K562 (cell line): ENCODE measurements around the gene SASH3. TPM values are rescaled to one million over a fixed set of nuclear protein-coding genes. Genes with fewer than 3 reads are reported as not detected.

Experiments
- CBFA2T2 ChIP-seq: fragments of 450-650 bp; conservative IDR thresholded peaks from 2 replicates; pipeline ENCODE4 v1.6.1; 2017; ENCODE audit warnings: mild to moderate bottlenecking
- CBFA2T3 ChIP-seq: fragments of 450-650 bp; IDR thresholded peaks from 2 replicates; pipeline ENCODE4 v1.6.1; 2017
- CTBP1 ChIP-seq: fragments of 450-650 bp; IDR thresholded peaks from 2 replicates; pipeline ENCODE4 v1.6.1; 2016; ENCODE audit warnings: borderline replicate concordance
- FOXJ2 ChIP-seq: fragments of 200-800 bp; sonication (Bioruptor generic); IDR thresholded peaks from 2 replicates; pipeline ENCODE4 v1.6.1; 2016; ENCODE audit warnings: missing genetic modification characterization, missing compliant biosample characterization
- FOXP1 ChIP-seq: sonication (generic); formaldehyde crosslinking; IDR thresholded peaks from 2 replicates; pipeline ENCODE4 v1.8.0; 2022; ENCODE audit warnings: mild to moderate bottlenecking, missing genetic modification reagents
- GTF2A2 ChIP-seq: IDR thresholded peaks from 2 replicates; pipeline ENCODE4 v1.6.1; 2016; ENCODE audit warnings: mild to moderate bottlenecking, missing genetic modification characterization, missing compliant biosample characterization
- HLTF ChIP-seq: fragments of 450-650 bp; IDR thresholded peaks from 2 replicates; pipeline ENCODE4 v1.6.1; 2016
- KDM2B ChIP-seq: fragments of 250-450 bp; sonication (Bioruptor Pico); IDR thresholded peaks from 2 replicates; pipeline ENCODE4 v1.8.0; 2021; ENCODE audit warnings: mild to moderate bottlenecking, moderate library complexity
- L3MBTL2 ChIP-seq: fragments of 450-650 bp; IDR thresholded peaks from 2 replicates; pipeline ENCODE4 v1.6.1; 2016; ENCODE audit warnings: mild to moderate bottlenecking, moderate library complexity
- MEIS2 ChIP-seq: fragments of 450-650 bp; IDR thresholded peaks from 2 replicates; pipeline ENCODE4 v1.6.1; 2014; ENCODE audit warnings: mild to moderate bottlenecking; ENCODE audit not compliant: partially characterized antibody
- MTA1 ChIP-seq: fragments of 450-650 bp; IDR thresholded peaks from 2 replicates; pipeline ENCODE4 v1.6.1; 2017; ENCODE audit warnings: borderline replicate concordance
- PTTG1 ChIP-seq: fragments of 450-650 bp; IDR thresholded peaks from 2 replicates; pipeline ENCODE4 v1.6.1; 2016; ENCODE audit warnings: low read depth, mild to moderate bottlenecking, missing genetic modification characterization, missing compliant biosample characterization
- RAD21 ChIP-seq, 2 experiments: fragments of 250-450 bp in 1 of 2; fragments of 450-650 bp in 1 of 2; sonication (Bioruptor Pico) in 1 of 2; formaldehyde crosslinking in 1 of 2; IDR thresholded peaks in 1 of 2; conservative IDR thresholded peaks in 1 of 2; 2 replicates each; pipeline versions ENCODE4 v1.4.0 to v1.8.0; 2020 to 2022; ENCODE audit warnings: mild to moderate bottlenecking in 2 of 2, moderate library complexity in 1 of 2
- RCOR1 ChIP-seq, 2 experiments: IDR thresholded peaks; 2 replicates each; pipeline ENCODE4 v1.6.1; 2012; ENCODE audit warnings: low read depth in 2 of 2, low read length in 2 of 2, borderline replicate concordance in 1 of 2, improper control_type of control experiment in 1 of 2
- SMAD3 ChIP-seq: fragments of 450-650 bp; formaldehyde crosslinking; conservative IDR thresholded peaks from 2 replicates; pipeline ENCODE4 v1.4.0; 2020; ENCODE audit warnings: mild to moderate bottlenecking
- SMAD4 ChIP-seq: fragments of 250-450 bp; sonication (Bioruptor Pico); conservative IDR thresholded peaks from 2 replicates; pipeline ENCODE4 v1.8.0; 2021; ENCODE audit warnings: inconsistent platforms, mild to moderate bottlenecking, moderate library complexity
- SNIP1 ChIP-seq: fragments of 450-650 bp; IDR thresholded peaks from 2 replicates; pipeline ENCODE4 v1.7.1; 2017; ENCODE audit warnings: low read depth, mild to moderate bottlenecking
- SOX6 ChIP-seq: fragments of 450-650 bp; IDR thresholded peaks from 2 replicates; pipeline ENCODE4 v1.6.1; 2014; ENCODE audit warnings: mild to moderate bottlenecking
- TAL1 ChIP-seq: fragments of 450-650 bp; IDR thresholded peaks from 2 replicates; pipeline ENCODE4 v1.6.1; 2016; ENCODE audit warnings: mild to moderate bottlenecking
- THRA ChIP-seq: fragments of 450-650 bp; IDR thresholded peaks from 2 replicates; pipeline ENCODE4 v1.6.1; 2017; ENCODE audit warnings: mild to moderate bottlenecking, moderate library complexity
- TRIM24 ChIP-seq, 2 experiments: fragments of 450-650 bp; IDR thresholded peaks; 2 replicates each; pipeline ENCODE4 v1.6.1; 2016
- WHSC1 ChIP-seq: IDR thresholded peaks from one replicate; pipeline ENCODE4 v1.6.1; 2012; ENCODE audit warnings: low read length, control low read depth, inconsistent platforms
- ZMIZ1 ChIP-seq, 2 experiments: fragments of 150-350 bp in 1 of 2; IDR thresholded peaks; 2 replicates each; pipeline ENCODE4 v1.6.1; 2012 to 2016; ENCODE audit warnings: low read depth in 2 of 2, low read length in 2 of 2, mild to moderate bottlenecking in 1 of 2, moderate library complexity in 1 of 2
- ZNF311 ChIP-seq: fragments of 250-450 bp; sonication (Bioruptor Pico); IDR thresholded peaks from 2 replicates; pipeline ENCODE4 v1.4.0; 2020; ENCODE audit warnings: mild to moderate bottlenecking, moderate library complexity
- ZNF699 ChIP-seq: fragments of 250-450 bp; sonication (Bioruptor Pico); IDR thresholded peaks from 2 replicates; pipeline ENCODE4 v1.8.0; 2021; ENCODE audit warnings: mild to moderate bottlenecking, moderate library complexity; ENCODE audit not compliant: insufficient replicate concordance
- ZNF766 ChIP-seq: fragments of 200-800 bp; sonication (Bioruptor generic); conservative IDR thresholded peaks from 2 replicates; pipeline ENCODE4 v1.6.1; 2016; ENCODE audit warnings: missing genetic modification characterization, missing compliant biosample characterization
- polyA plus RNA-seq, 8 experiments: library from polyadenylated mRNA; depleted of rRNA in 4 of 8; stranded (reverse) in 5 of 8; unstranded in 3 of 8; fragments of >200 nt; fragmentation: Nextera tagmentation in 2 of 8; fragmentation: Illumina TruSeq in 1 of 8; extraction: Ambion mirVana in 2 of 8; extraction: Trizol in 1 of 8; gene quantifications; 2 replicates each; pipeline versions ENCODE4 v1.2.1 to v1.2.3, GENCODE V29; 2011 to 2014; ENCODE audit warnings: inconsistent platforms in 1 of 8, missing spikeins in 1 of 8
- total RNA-seq, 7 experiments: library from RNA; depleted of rRNA in 6 of 7; stranded (reverse); fragments of >200 nt in 6 of 7; fragmentation: Illumina TruSeq in 2 of 7; extraction: Trizol in 2 of 7; gene quantifications; 2 replicates each; pipeline versions ENCODE4 v1.2.1 to v1.2.3, GENCODE V29; 2011 to 2021; ENCODE audit warnings: low replicate concordance in 1 of 7

The SASH3 gene
- total and polyA plus RNA-seq, 9 of the 15 experiments (the other 6 are each of a cell fraction or from before 2014, with no cell fraction given), result 0.03 to 0.72 (median 0.08) TPM

GRCh38 chrX:129786210-129786651 lies 6.5 kb downstream of the SASH3 start (continued):
- TF ChIP-seq ZNF766 (CRISPR knock-in tag) (peak; percentile 70; the same call in 1 of the 2 replicates), CBFA2T2 (peak; percentile 39), CBFA2T3 (peak; percentile 70), PTTG1 (no peak), KDM2B (CRISPR knock-in tag) (no peak), HLTF (no peak), SMAD4 (peak; percentile 88), ZNF311 (CRISPR knock-in tag) (no peak), RCOR1 (IDR thresholded peaks at IDR 0.05; ENCODE audit: borderline replicate concordance in 1 of 2, low read depth in 2 of 2, low read length in 2 of 2) (peak in 1 of 2 experiments; percentile 55; a peak in 1 of 4 replicates), TRIM24 (IDR thresholded peaks at IDR 0.05) (peak in 1 of 2 experiments; percentile 17; a peak in 1 of 4 replicates), ZNF699 (CRISPR knock-in tag) (no peak), SMAD3 (CRISPR knock-in tag) (no peak), FOXP1 (CRISPR knock-in tag) (no peak), L3MBTL2 (0 out of 2 replicates have a peak, but pooled peaks have one; percentile 41), SNIP1 (no peak), MEIS2 (peak; percentile 4), RAD21 (CRISPR knock-in tag; conservative IDR thresholded peaks at IDR 0.05 in 1 of 2, IDR thresholded peaks at IDR 0.05 in 1 of 2) (no peak), SOX6 (peak; percentile 61; the same call in 1 of the 2 replicates), THRA (no peak), FOXJ2 (no peak), MTA1 (peak; percentile 57; the same call in 1 of the 2 replicates), TAL1 (peak; percentile 74), ZMIZ1 (IDR thresholded peaks at IDR 0.05; ENCODE audit: low read depth in 2 of 2, low read length in 2 of 2) (no peak), GTF2A2 (no peak), CTBP1 (peak; percentile 81; the same call in 1 of the 2 replicates), WHSC1 (no peak)
